Stimulated activated CD8-positive, alpha-beta memory T cell treated with anti-CD3 and anti-CD28 coated beads, Interleukin-4, amount 100 ng/mL, for 4 hours (primary cell): ENCODE results near the gene SULT1A3.
"Not testable (repeated sequence)": the region's sequence is repeated elsewhere in the genome, so short reads cannot be mapped to it uniquely, and the experiment has no call there.

Experiments
- DNase-seq, 2 donors: peaks; one replicate each; pipeline ENCODE4 v3.0.0-alpha.2; 2020; ENCODE audit warnings: low read depth in 2 of 2, low spot score in 1 of 2

SULT1A3 gene

DNA sequence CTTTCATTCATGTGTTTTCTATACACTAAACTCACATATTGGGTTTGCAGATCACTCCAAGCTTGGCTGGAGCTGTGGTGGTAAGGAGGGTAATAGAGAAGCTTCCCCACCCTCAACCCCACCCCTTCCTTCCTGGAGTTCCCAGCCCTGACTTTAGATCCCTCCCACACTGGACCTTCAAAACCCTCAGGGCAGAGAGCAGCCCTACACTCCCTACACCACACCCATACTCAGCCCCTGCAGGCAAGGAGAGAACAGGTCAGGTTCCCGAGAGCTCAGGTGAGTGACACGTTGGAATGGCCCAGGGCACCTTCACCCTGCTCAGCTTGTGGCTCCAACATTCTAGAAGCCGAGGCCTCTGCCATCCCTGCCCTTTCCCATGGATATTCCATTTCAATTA lies at the start of gene SULT1A3:
Gene SULT1A3, plus strand, starts transcription at position 207 of the 400 bp plus-strand sequence. CDS start 1,474 bp downstream, outside the sequence.
- not testable (repeated sequence) for DNase-seq

DNA sequence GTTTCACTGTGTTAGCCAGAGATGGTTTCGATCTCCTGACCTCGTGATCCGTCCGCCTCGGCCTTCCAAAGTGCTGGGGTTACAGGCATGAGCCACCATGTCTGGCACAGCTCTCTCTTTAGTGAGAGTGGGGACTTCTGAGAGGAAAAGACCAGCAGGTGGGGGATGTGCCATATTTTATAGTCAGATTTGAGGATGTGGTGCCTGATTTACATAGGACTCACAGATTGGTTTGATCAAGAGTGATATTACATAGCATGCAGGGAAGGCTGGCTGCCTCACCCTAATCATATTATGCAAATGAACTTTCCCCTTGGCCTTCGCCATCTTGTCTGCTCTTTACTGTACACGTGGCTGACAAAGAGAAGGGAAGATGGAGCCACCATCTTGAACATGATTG lies 48.0 kb upstream of the SULT1A3 start:
- no peak for DNase-seq

DNA sequence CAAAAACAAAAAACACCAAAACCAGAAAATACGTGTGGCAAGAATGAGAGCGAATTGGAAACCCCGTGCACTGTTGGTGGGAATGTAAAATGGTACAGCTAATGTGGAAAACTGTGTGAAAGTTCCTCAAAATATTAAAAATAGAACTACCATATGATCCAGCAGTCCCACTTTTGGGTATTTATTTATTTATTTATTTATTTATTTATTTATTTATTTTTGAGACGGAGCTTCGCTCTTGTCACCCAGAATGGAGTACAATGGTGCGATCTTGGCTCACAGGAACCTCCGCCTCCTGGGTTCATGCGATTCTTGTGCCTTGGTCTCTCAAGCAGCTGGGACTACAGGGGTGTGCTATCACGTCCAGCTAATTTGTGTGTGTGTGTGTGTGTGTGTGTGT lies 46.5 kb upstream of the SULT1A3 start:
- no peak for DNase-seq

DNA sequence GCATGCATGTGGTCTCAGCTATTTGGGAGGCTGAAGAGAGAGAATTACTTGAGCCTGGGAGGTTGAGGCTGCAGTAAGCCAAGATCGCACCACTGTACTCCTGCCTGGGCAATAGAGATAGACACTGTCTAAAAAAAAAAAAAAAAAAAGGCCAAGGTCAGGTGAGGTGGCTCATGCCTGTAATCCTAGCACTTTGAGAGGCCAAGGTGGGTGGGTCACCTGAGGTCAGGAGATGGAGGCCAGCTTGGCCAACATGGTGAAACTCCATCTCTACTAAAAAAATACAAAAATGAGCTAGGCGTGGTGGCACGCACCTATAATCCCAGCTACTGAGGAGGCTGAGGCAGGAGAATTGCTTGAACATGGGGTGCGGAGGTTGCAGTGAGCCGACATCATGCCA lies 43.9 kb upstream of the SULT1A3 start:
- DNase-seq = no peak

DNA sequence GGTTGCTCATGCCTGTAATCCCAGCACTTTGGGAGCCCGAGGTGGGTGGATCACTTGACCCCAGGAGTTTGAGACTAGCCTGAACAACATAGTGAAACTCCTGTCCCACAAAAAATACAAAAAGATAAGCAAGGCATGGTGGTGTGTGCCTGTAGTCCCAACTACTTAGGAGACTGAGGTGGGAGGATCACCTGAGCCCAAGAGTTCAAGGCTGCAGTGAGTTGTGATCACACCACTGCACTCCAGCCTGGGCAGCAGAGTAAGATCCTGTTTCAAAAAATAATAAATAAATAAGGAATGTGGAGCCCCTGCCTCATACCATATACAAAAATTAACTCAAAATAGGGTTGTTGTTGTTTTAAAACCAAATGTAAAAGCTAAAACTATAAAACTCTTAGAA lies 41.8 kb upstream of the SULT1A3 start:
- DNase-seq = no peak

DNA sequence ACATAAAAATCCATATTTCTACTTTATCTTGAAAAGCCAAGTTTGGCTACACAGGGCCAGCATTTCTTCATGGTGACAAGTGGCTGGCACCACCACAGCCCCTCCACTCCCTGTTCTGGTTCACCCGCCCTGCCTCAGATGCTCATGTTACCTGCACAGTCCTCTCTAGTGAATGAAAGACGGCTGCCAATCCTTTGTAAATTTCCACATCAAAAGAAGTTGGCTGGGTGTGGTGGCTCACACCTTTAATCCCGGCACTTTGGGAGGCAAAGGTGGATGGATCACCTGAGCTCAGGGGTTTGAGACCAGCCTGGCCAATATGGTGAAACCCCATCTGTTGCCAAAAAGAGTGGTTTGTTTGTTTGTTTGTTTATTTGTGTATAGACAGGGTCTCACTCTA lies 35.5 kb upstream of the SULT1A3 start:
- no peak for DNase-seq

DNA sequence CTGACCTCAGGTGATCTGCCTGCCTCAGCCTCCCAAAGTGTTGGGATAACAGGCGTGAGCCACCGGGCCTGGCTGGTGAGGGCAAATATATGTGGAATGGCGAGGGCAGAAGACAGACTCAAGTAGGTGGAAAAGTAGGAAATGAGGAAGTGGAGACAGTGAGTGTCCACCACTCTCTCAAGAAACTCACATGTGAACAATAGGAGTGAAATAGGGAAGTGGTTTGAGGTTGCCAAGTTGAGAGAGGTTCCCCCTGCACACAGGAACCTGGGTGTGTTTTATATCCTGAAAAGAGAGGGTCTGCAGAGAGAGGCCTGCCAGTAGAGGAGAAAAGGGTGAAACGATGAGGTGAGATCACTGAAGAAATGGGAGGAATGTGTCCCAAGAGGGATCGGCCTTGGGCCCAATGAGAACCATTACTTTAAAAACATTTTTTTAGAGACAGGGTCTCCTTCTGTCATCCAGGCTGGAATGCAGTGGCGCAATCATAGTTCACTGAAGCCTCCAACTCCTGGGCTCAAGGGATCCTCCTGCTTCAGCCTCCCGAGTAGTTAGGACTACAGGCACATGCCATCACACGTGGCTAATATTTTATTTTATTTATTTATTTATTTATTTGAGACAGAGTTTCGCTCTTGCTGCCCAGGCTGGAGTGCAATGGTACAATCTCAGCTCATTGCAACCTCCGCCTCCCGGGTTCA lies 32.7 kb upstream of the SULT1A3 start:
- no peak for DNase-seq

DNA sequence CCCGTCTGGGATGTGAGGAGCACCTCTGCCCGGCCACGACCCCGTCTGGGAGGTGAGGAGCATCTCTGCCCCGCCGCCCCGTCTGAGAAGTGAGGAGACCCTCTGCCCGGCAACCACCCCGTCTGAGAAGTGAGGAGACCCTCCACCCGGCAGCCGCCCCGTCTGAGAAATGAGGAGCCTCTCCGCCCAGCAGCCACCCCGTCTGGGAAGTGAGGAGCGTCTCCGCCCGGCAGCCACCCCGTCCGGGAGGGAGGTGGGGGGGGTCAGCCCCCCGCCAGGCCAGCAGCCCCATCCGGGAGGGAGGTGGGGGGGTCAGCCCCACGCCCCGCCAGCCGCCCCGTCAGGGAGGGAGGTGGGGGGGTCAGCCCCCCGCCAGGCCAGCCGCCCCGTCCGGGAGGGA lies 30.3 kb upstream of the SULT1A3 start:
- not testable (repeated sequence) for DNase-seq

DNA sequence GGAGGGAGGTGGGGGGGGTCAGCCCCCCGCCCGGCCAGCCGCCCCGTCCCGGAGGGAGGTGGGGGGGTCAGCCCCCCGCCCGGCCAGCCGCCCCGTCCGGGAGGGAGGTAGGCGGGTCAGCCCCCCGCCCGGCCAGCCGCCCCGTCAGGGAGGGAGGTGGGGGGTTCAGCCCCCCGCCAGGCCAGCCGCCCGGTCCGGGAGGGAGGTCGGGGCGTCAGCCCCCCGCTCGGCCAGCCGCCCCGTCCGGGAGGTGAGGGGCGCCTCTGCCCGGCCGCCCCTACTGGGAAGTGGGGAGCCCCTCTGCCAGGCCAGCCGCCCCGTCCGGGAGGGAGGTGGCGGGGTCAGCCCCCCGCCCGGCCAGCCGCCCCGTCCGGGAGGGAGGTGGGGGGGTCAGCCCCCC lies 29.6 kb upstream of the SULT1A3 start:
- DNase-seq = not testable (repeated sequence)

DNA sequence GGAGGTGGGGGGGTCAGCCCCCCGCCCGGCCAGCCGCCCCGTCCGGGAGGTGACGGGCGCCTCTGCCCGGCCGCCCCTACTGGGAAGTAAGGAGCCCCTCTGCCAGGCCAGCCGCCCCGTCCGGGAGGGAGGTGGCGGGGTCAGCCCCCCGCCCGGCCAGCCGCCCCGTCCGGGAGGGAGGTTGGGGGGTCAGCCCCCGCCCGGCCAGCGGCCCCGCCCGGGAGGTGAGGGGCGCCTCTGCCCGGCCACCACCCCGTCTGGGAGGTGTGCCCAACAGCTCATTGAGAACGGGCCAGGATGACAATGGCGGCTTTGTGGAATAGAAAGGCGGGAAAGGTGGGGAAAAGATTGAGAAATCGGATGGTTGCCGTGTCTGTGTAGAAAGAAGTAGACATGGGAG lies 28.9 kb upstream of the SULT1A3 start:
- DNase-seq = not testable (repeated sequence)

DNA sequence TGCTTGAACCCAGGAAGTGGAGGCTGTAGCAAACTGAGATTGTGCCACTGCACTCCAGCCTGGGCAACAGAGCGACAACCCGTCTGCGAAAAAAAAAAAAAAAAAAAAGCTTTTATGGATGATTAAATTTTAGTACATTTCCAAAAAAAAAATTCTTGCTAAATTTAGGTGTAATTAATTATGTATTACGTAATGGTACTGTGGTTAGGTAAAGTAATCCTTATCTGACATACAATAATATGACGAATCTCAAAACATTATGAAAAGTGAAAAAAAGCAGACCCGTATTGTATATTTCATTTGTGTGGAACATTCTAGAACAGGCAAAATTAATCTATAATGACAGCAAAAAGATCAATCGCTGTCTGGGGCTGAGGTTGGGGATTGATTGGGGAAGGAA lies 26.0 kb upstream of the SULT1A3 start:
- DNase-seq = no peak

DNA sequence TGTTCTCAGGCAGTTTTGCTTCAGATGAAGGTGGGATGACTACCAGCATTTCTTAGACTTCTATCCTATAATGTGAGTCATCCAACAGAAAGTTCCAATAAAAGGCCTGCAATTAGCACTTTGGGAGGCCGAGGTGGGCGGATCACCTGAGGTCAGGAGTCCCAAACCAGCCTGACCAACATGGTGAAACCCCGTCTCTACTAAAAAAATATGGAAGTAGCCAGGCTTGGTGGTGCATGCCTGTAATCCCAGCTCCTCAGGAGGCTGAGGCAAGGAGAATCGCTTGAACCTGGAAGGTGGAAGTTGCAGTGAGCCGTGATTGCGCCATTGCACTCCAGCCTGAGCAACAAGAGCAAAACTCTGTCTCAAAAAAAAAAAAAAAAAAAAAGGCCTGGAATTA lies 22.2 kb upstream of the SULT1A3 start:
- DNase-seq = not testable (repeated sequence)

DNA sequence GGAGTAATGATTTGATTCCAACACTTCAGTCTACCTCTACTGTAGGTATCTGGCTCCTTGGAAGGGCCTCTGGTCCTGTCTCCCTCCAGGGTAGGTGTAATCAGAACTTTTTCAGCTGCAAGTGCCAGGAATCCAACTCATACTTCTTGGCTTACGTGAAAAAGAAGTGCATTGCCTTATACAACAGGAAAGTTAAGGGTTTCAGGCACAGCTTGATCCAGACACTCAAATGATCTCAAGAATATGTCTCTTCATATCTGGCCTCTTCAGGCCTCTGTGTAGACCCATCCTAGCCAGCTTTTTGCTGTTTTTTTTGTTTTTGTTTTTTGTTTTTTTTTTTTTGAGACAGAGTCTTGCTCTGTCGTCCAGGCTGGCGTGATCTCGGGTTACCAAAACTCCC lies 19.9 kb upstream of the SULT1A3 start:
- no peak for DNase-seq

DNA sequence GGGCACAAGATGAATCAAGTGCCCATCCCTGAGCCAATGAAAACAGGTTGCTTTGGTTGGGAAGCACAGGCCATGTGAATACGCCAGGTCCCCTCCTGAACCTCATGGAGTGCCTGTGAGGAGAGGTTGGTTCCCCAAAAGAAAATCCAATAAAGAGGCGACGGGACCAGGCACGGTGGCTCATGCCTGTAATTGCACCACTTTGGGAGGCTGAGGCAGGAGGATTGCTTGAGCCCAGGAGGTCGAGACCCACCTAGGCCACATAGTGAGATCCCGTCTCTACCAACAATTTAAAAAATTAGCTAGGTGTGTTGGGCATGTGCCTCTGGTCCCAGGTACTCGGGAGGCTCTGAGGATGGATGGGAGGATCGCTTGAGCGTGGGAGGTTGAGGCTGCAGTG lies 19.1 kb upstream of the SULT1A3 start:
- DNase-seq = no peak

DNA sequence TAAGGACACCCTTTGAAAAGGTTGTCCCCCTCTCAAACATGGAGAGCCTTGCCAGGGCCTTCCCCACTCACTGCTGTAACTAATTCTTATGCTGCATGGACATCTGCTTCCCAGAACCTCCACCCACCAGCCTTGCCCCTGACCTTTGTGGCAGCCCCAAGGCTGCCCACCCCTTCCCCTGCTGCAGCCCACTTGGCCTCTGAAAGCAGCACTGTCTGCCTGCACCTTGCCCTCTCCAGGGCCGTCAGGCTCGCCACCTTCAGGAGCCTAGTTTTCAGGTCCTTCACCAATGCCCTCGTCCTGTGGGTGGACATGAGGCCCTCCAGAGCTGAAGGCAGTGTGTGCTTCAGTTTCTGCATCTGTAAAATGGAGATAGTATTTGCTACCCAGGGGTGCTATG lies 18.3 kb upstream of the SULT1A3 start:
- no peak for DNase-seq

DNA sequence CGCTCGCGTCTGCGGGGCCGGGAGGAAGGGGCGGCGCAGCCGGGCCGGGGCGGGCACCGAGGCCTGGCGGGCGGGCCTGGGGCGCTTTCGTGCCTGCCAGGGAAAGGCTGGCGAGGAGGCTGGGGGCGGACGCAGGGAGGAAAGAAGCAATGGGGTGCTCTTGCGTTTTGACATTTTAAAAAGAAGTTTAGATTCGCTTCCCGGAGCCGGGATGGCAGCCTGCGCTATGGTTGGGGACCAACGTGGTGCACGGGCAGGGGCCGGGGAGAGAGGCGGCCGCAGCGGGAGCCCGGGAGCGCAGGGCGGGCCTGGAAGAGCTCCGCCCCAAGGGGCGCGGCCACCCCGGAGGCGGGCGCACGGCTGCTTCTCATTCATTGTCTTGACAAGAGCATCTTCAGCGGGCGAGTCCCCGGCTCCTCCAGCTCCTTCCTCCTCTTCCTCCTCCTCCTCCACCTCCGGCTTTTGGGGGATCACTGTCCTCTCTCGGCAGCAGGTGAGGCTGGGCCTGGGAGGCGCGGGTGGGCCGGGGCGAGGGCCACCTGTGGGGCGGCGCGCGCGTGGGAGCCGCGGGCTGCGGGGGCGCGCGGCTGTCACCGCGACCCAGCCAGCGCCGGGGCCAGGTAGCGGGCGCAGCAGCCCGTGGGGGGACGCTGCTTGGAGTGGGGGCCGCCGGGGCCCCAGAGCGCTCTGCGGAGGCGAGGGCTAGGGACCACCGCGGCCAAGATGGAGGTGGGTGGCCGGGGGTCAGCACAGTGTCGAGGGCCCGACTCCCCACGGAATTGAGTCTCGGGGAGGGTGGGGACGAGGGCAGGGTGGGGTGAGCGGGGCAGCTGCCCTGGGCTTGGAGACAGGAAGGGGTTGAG lies 15.6 kb upstream of the SULT1A3 start, which contains the start of gene CORO1A:
Gene CORO1A, plus strand, starts transcription at position 370 of the 863 bp plus-strand sequence. CDS start 1,608 bp downstream, outside the sequence.
- DNase-seq = peak; percentile 58 to 67

DNA sequence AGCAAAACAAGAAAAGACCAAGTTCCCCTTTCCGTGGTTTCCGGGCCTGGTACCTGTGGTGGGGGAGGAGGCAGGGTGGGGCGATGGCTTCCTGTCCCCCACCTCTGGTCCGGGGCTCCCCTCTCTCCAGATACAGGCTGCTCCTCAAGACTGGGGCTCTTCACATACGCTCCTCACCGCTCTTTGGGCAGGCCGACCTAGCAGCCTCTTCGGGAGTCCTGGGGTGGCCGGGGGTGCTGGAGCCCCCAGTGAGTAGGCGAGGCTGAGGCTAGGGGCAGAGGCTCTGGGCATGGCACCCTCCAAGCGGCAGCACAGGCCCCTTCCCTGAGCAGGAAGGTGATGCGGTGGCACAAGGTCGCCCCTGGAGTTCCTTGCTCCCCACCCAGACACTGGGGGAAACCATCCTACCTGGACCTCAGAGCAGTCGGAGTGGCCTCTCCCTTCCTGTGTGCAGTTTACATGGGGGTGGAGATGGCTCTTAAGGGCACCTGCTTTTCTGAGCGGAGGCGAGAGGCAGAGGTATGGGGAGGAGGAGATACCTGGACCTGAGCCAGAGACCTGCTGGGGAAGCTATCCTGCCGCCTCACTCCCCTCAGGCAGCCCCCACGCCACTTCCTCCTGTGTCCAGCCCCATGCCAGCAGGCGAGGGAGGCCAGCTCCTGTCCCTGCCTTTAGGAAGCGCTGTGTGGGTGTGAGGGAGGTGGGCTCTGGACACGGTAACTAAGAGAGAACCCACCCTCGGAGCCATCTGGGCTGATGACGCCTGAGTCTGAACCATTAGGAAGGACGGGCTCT lies 14.8 kb upstream of the SULT1A3 start:
- DNase-seq = peak; percentile 34 to 56

DNA sequence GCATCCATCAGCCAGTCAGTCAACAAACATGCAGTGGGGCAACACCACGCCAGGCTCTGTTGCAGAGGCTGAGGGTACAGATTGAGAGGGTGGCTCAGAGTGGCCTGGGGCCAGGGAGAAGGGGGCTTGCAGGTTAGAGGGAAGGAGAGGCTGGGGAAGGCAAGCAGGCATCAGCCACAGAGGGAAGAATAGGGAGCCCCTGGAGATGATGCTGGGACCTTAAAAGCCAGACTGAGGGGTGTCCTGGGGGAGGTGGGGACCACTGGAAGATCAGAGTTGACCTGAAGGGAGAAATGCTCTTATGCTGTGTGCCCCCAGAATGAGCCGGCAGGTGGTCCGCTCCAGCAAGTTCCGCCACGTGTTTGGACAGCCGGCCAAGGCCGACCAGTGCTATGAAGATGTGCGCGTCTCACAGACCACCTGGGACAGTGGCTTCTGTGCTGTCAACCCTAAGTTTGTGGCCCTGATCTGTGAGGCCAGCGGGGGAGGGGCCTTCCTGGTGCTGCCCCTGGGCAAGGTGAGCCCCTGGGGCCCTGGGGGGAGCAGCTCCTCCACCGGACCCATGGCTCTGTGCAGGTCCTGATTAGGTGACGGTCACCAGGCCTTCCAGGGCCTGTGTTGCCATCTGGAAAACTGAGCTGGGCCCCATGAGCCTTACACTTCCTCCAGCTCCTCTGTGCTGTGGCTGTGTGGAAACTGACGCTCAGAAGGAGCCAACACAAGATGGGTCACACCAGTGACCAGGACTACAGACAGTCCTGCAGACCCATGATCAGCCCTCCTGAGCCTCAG lies 14.0 kb upstream of the SULT1A3 start:
- no peak for DNase-seq

DNA sequence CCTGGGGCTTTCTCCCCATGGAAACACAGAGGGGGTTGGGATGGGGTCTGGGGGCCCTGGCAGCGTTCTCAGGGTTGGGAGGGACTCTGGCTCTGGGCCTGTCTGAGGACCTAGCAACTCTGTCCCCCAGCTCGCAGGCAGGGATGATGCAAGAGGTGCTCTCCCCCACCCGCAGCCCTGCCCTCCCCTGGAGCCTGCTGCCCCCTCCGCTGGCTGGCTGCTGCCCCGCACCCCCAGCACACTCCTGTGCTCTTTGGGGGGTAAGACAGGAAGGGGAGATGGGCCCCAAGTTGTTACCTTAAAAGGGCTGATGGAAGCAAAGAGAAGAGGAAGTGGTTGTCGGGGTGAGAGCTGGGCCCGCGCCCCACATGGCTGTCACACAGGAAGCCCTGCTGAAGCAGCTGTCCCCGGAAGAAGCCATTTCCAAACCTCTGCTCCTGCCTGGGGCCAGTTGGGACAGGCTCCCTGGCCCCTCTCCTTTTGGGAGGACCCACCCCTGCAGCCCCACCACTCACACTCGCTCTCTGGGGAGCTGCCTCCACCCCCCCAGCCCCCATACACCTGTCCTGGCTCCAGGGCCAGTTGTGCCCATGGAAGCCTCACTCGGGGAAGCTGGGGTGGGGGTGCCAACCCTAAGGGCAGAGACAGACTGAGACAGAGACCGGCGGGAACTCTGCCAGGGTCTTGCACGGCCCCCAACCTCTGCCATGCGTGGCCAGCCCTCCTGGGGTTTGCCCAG lies 13.2 kb upstream of the SULT1A3 start:
- peak; percentile 47 to 78 for DNase-seq

DNA sequence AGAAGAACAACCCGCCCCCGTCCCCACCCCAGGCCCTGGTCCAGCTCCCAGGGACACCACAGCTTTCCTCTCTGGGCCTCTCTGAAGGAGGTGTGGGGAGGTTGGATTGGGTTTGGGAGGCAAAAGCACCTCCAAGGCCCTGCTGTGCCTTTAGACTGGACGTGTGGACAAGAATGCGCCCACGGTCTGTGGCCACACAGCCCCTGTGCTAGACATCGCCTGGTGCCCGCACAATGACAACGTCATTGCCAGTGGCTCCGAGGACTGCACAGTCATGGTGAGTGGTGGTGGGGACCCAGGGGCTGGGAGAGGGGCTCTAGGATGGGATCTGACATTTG lies 12.6 kb upstream of the SULT1A3 start:
- DNase-seq = no peak
